Erythroblast (primary cell): ENCODE results near the gene RAD21L1.

Experiments used
- GATA1 ChIP-seq: IDR thresholded peaks from 2 replicates; pipeline ENCODE4 v1.6.1; 2011; ENCODE audit warnings: low read depth, mild to moderate bottlenecking, control low read depth, low read length, moderate library complexity
- POLR2A ChIP-seq: IDR thresholded peaks from 2 replicates; pipeline ENCODE4 v1.6.1; 2011; ENCODE audit warnings: mild to moderate bottlenecking, low read length

GRCh38 chr20:1273366-1273765 lies 47.5 kb downstream of the RAD21L1 start:
- no peak for TF ChIP-seq POLR2A
- no peak for TF ChIP-seq GATA1
